H9 (cell line): ENCODE measurements around the gene SLC29A1. TPM values are rescaled to one million over a fixed set of nuclear protein-coding genes. Genes with fewer than 3 reads are reported as not detected.

Source experiments
- DNase-seq: peaks from one replicate; pipeline ENCODE4 v3.0.0-alpha.2; 2017
- H2AFZ ChIP-seq: one replicate; pipeline ENCODE4 v1.6.1; 2013; ENCODE audit warnings: mild to moderate bottlenecking, low read length, control low read depth, moderate library complexity
- H2AK5ac ChIP-seq: 2 replicates; pipeline ENCODE4 v1.6.1; 2013; ENCODE audit warnings: low read length, control low read depth, mixed read lengths; ENCODE audit not compliant: insufficient read length
- H2BK120ac ChIP-seq: one replicate; pipeline ENCODE4 v1.6.1; 2013; ENCODE audit warnings: low read depth, mild to moderate bottlenecking, low read length, control low read depth, inconsistent platforms; ENCODE audit not compliant: poor library complexity, severe bottlenecking
- H2BK12ac ChIP-seq: 2 replicates; pipeline ENCODE4 v1.6.1; 2013; ENCODE audit warnings: low read length, control low read depth, mixed read lengths, low read depth; ENCODE audit not compliant: insufficient read length
- H2BK15ac ChIP-seq: 2 replicates; pipeline ENCODE4 v1.6.1; 2013; ENCODE audit warnings: low read depth, low read length, control low read depth
- H2BK20ac ChIP-seq: one replicate; pipeline ENCODE4 v1.6.1; 2013; ENCODE audit warnings: low read depth, mild to moderate bottlenecking, low read length, control low read depth, inconsistent platforms; ENCODE audit not compliant: poor library complexity, severe bottlenecking
- H2BK5ac ChIP-seq: 2 replicates; pipeline ENCODE4 v1.6.1; 2013; ENCODE audit warnings: low read length, control low read depth, mixed read lengths; ENCODE audit not compliant: insufficient read length
- H3K14ac ChIP-seq: 2 replicates; pipeline ENCODE4 v1.6.1; 2013; ENCODE audit warnings: low read length, control low read depth; ENCODE audit not compliant: insufficient read depth
- H3K18ac ChIP-seq: 2 replicates; pipeline ENCODE4 v1.6.1; 2013; ENCODE audit warnings: low read depth, mild to moderate bottlenecking, mixed read lengths, low read length, control low read depth; ENCODE audit not compliant: insufficient read length
- H3K23ac ChIP-seq: 2 replicates; pipeline ENCODE4 v1.6.1; 2013; ENCODE audit warnings: low read length, control low read depth, mixed read lengths, low read depth; ENCODE audit not compliant: insufficient read length
- H3K23me2 ChIP-seq: 2 replicates; pipeline ENCODE4 v1.6.1; 2013; ENCODE audit warnings: low read depth, mild to moderate bottlenecking, mixed read lengths, low read length, control low read depth; ENCODE audit not compliant: insufficient read length, poor library complexity, severe bottlenecking
- H3K27ac ChIP-seq: 2 replicates; pipeline ENCODE4 v1.5.1; 2013; ENCODE audit warnings: low read length, control low read depth, mixed read lengths, low read depth; ENCODE audit not compliant: insufficient read length
- H3K27me3 ChIP-seq: 2 replicates; pipeline ENCODE4 v1.6.1; 2013; ENCODE audit warnings: low read length, control low read depth, inconsistent platforms; ENCODE audit not compliant: insufficient read depth
- H3K4ac ChIP-seq: 2 replicates; pipeline ENCODE4 v1.6.1; 2013; ENCODE audit warnings: low read depth, mild to moderate bottlenecking, control low read depth, inconsistent platforms, low read length, moderate library complexity
- H3K4me1 ChIP-seq: 2 replicates; pipeline ENCODE4 v1.6.1; 2013; ENCODE audit warnings: low read length, control low read depth, inconsistent platforms; ENCODE audit not compliant: insufficient read depth
- H3K4me2 ChIP-seq: 2 replicates; pipeline ENCODE4 v1.6.1; 2013; ENCODE audit warnings: low read length, control low read depth, mixed read lengths; ENCODE audit not compliant: insufficient read length, insufficient read depth
- H3K56ac ChIP-seq: 2 replicates; pipeline ENCODE4 v1.6.1; 2013; ENCODE audit warnings: low read depth, mild to moderate bottlenecking, mixed read lengths, low read length, control low read depth; ENCODE audit not compliant: insufficient read length
- H3K79me1 ChIP-seq: 2 replicates; pipeline ENCODE4 v1.6.1; 2013; ENCODE audit warnings: low read depth, mild to moderate bottlenecking, moderate library complexity, low read length, control low read depth, inconsistent platforms; ENCODE audit not compliant: insufficient read depth, poor library complexity, severe bottlenecking
- H3K79me2 ChIP-seq: 2 replicates; pipeline ENCODE4 v1.6.1; 2013; ENCODE audit warnings: low read length, control low read depth, inconsistent platforms; ENCODE audit not compliant: insufficient read depth
- H3K9ac ChIP-seq: 2 replicates; pipeline ENCODE4 v1.6.1; 2013; ENCODE audit warnings: low read length, control low read depth, mixed read lengths; ENCODE audit not compliant: insufficient read length; ENCODE audit errors: extremely low read depth
- H3K9me3 ChIP-seq: one replicate; pipeline ENCODE4 v1.6.1; 2013; ENCODE audit warnings: low read depth, low read length, inconsistent platforms; ENCODE audit not compliant: control insufficient read depth
- H3T11ph ChIP-seq: one replicate; pipeline ENCODE4 v1.6.1; 2013; ENCODE audit warnings: mild to moderate bottlenecking, low read length, control low read depth, inconsistent platforms
- H4K20me1 ChIP-seq: one replicate; pipeline ENCODE4 v1.6.1; 2013; ENCODE audit not compliant: control insufficient read depth, insufficient read length, insufficient read depth
- H4K5ac ChIP-seq: 2 replicates; pipeline ENCODE4 v1.6.1; 2013; ENCODE audit warnings: low read depth, mild to moderate bottlenecking, mixed read lengths, low read length, control low read depth; ENCODE audit not compliant: insufficient read length
- H4K8ac ChIP-seq: replicated peaks from 2 replicates; pipeline ENCODE4 v1.6.1; 2013; ENCODE audit warnings: low read length, control low read depth, mixed read lengths, low read depth; ENCODE audit not compliant: insufficient read length
- H4K91ac ChIP-seq: 2 replicates; pipeline ENCODE4 v1.6.1; 2013; ENCODE audit warnings: low read depth, mild to moderate bottlenecking, moderate library complexity, mixed read lengths, low read length, control low read depth; ENCODE audit not compliant: insufficient read length
- H3K27ac Mint-ChIP-seq, 3 experiments: 2 replicates in 2 of 3; 3 replicates in 1 of 3; pipeline ENCODE4 v1.8.0; 2020 to 2021; ENCODE audit warnings: mixed read lengths in 3 of 3, mild to moderate bottlenecking in 1 of 3, moderate library complexity in 1 of 3
- H3K27me3 Mint-ChIP-seq: 2 replicates; pipeline ENCODE4 v1.8.0; 2021; ENCODE audit warnings: low read depth, mild to moderate bottlenecking, moderate library complexity, mixed read lengths
- H3K36me3 Mint-ChIP-seq, 3 experiments: 2 replicates in 2 of 3; 3 replicates in 1 of 3; pipeline ENCODE4 v1.8.0; 2020 to 2021; ENCODE audit warnings: low read depth in 3 of 3, mixed read lengths in 3 of 3; ENCODE audit not compliant: insufficient read depth in 1 of 3
- H3K4me1 Mint-ChIP-seq, 2 experiments: 2 replicates each; pipeline ENCODE4 v1.8.0; 2020; ENCODE audit warnings: mixed read lengths in 2 of 2
- H3K4me3 Mint-ChIP-seq, 2 experiments: 2 replicates in 1 of 2; 3 replicates in 1 of 2; pipeline ENCODE4 v1.8.0; 2020 to 2021; ENCODE audit warnings: mild to moderate bottlenecking in 2 of 2, mixed read lengths in 2 of 2, moderate library complexity in 1 of 2
- H3K9me3 Mint-ChIP-seq, 2 experiments: 2 replicates in 1 of 2; 3 replicates in 1 of 2; pipeline ENCODE4 v1.8.0; 2020; ENCODE audit warnings: mild to moderate bottlenecking in 2 of 2, mixed read lengths in 2 of 2, moderate library complexity in 1 of 2
- WGBS: extraction: QIAGEN DNeasy Blood & Tissue Kit; methylation state at CpG from one replicate; pipeline ENCODE4 v1.1.7; 2013; ENCODE audit warnings: missing lambda C conversion rate, low lambda C conversion rate, mixed read lengths; ENCODE audit not compliant: insufficient read length; ENCODE audit errors: extremely low coverage; 5-methylcytosine and 5-hydroxymethylcytosine counted together
- total RNA-seq: library from RNA; stranded (reverse); gene quantifications from 2 replicates; pipeline ENCODE4 v1.2.1, GENCODE V29; 2021
- TF ChIP-seq, protein P1 (sequence below): fragments of 200-600 bp; sonication (generic); conservative IDR thresholded peaks from 3 replicates; pipeline ENCODE4 v1.8.0; 2021; ENCODE audit warnings: antibody characterized with exemption, mild to moderate bottlenecking

SLC29A1 gene
- total RNA-seq, 1 experiment from 2014 or later, result 124 TPM

GRCh38 chr6:44176762-44177509, 46.5 kb upstream of the SLC29A1 start:
- Histone ChIP-seq H3K23me2 (no peaks in the 10 kb centered on the region), H3K27ac (no peak overlapping the region), H3K4me1 (peaks cover 2% of the 10 kb centered on the region; the same call in 1 of the 2 replicates), H3K79me1 (no peaks in the 10 kb centered on the region), H4K20me1 (peaks cover 3% of the 10 kb centered on the region), H3K9me3 (no peaks in the 10 kb centered on the region), H3K9ac (no peak overlapping the region), H4K5ac (no peak overlapping the region), H2BK5ac (no peak overlapping the region), H2BK15ac (no peak overlapping the region), H2BK20ac (no peak overlapping the region), H3K27me3 (no peaks in the 10 kb centered on the region), H3K79me2 (no peaks in the 10 kb centered on the region), H3K18ac (no peak overlapping the region), H4K91ac (no peak overlapping the region), H3K14ac (no peak overlapping the region), H4K8ac (no peak overlapping the region), H2AK5ac (no peak overlapping the region), H3K4ac (no peak overlapping the region), H3K56ac (no peak overlapping the region), H3T11ph (no peak overlapping the region), H3K4me2 (no peak overlapping the region), H2BK12ac (no peak overlapping the region), H3K23ac (no peak overlapping the region), H2BK120ac (no peak overlapping the region), H2AFZ (no peak overlapping the region)
- no peak overlapping the region; a peak in 1 of 7 replicates for H3K27ac Mint-ChIP-seq
- TF ChIP-seq, protein P1, sequence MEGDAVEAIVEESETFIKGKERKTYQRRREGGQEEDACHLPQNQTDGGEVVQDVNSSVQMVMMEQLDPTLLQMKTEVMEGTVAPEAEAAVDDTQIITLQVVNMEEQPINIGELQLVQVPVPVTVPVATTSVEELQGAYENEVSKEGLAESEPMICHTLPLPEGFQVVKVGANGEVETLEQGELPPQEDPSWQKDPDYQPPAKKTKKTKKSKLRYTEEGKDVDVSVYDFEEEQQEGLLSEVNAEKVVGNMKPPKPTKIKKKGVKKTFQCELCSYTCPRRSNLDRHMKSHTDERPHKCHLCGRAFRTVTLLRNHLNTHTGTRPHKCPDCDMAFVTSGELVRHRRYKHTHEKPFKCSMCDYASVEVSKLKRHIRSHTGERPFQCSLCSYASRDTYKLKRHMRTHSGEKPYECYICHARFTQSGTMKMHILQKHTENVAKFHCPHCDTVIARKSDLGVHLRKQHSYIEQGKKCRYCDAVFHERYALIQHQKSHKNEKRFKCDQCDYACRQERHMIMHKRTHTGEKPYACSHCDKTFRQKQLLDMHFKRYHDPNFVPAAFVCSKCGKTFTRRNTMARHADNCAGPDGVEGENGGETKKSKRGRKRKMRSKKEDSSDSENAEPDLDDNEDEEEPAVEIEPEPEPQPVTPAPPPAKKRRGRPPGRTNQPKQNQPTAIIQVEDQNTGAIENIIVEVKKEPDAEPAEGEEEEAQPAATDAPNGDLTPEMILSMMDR, result no peak
- no peaks in the 10 kb centered on the region; a peak in 1 of 7 replicates for H3K36me3 Mint-ChIP-seq
- no peak overlapping the region; a peak in 1 of 5 replicates for H3K4me3 Mint-ChIP-seq
- H3K9me3 Mint-ChIP-seq, result no peaks in the 10 kb centered on the region
- no peaks in the 10 kb centered on the region; the same call in none of the 2 replicates for H3K27me3 Mint-ChIP-seq
- H3K4me1 Mint-ChIP-seq, result peaks cover 10 to 19% of the 10 kb centered on the region in 2 experiments
- DNase-seq, result no peak
- no CpG with 5 or more reads among the region's 24 CpGs for WGBS
